SK-N-SH (cell line): Measurements from ENCODE around the gene IGFL1. TPM values are rescaled to one million over a fixed set of nuclear protein-coding genes. Genes with fewer than 3 reads are reported as not detected.
A peak's percentile ranks its signal among the peaks of the same experiment; 100 is the strongest.

ENCODE experiments used
- CTCF ChIA-PET: fragments of 300-600, 350-600 bp; formaldehyde crosslinking; extraction: SDS; loops from one replicate; lab custom pipeline; 2021; lab: Yijun Ruan, JAX
- POLR2A ChIA-PET: fragments of 350-600 bp; sonication (Branson Sonifier 250); formaldehyde crosslinking; extraction: SDS; loops from one replicate; lab custom pipeline; 2020; ENCODE audit warnings: antibody characterized with exemption, inconsistent platforms; lab: Yijun Ruan, JAX
- DNase-seq: peaks from one replicate; pipeline ENCODE4 v3.0.0; 2012
- H2AFZ ChIP-seq: fragments of 200-600 bp; sonication (generic); 2 replicates; pipeline ENCODE4 v1.8.1; 2016; ENCODE audit warnings: antibody characterized with exemption, mild to moderate bottlenecking, low read depth
- H3F3A ChIP-seq: fragments of 200-600 bp; sonication (generic); replicated peaks from 2 replicates; pipeline ENCODE3; 2016; ENCODE audit warnings: antibody characterized with exemption, mild to moderate bottlenecking; ENCODE audit not compliant: insufficient read depth
- H3K27ac ChIP-seq, 2 experiments: fragments of 200-500 bp in 1 of 2; fragments of 200-600 bp in 1 of 2; sonication (Bioruptor generic) in 1 of 2; sonication (generic), shearing (Covaris generic) in 1 of 2; 2 replicates each; pipeline versions ENCODE4 v1.5.1 to v1.6.1; 2014 to 2016; ENCODE audit warnings: low read depth in 2 of 2, inconsistent platforms in 1 of 2, low read length in 1 of 2, mild to moderate bottlenecking in 1 of 2, mixed read lengths in 1 of 2
- H3K27me3 ChIP-seq: fragments of 200-600 bp; sonication (generic), shearing (Covaris generic); 2 replicates; pipeline ENCODE4 v1.6.1; 2016; ENCODE audit warnings: mixed run types; ENCODE audit not compliant: insufficient read depth
- H3K36me3 ChIP-seq, 2 experiments: fragments of 200-500 bp in 1 of 2; fragments of 200-600 bp in 1 of 2; sonication (Bioruptor generic) in 1 of 2; sonication (generic) in 1 of 2; replicated peaks in 1 of 2; 2 replicates each; pipeline versions ENCODE3 to v1.5.1; 2014 to 2016; ENCODE audit warnings: low read length in 1 of 2, mild to moderate bottlenecking in 1 of 2; ENCODE audit not compliant: insufficient read depth in 2 of 2, control insufficient read depth in 1 of 2
- H3K4me1 ChIP-seq, 2 experiments: fragments of 200-500 bp in 1 of 2; fragments of 200-600 bp in 1 of 2; sonication (Bioruptor generic) in 1 of 2; sonication (generic), shearing (Covaris generic) in 1 of 2; 2 replicates each; pipeline versions ENCODE4 v1.5.1 to v1.6.1; 2014 to 2016; ENCODE audit warnings: low read depth in 1 of 2, low read length in 1 of 2, mixed run types in 1 of 2; ENCODE audit not compliant: insufficient read depth in 2 of 2, control insufficient read depth in 1 of 2
- H3K4me2 ChIP-seq: fragments of 200-600 bp; sonication (generic), shearing (Covaris generic); 2 replicates; pipeline ENCODE4 v1.6.1; 2017; ENCODE audit warnings: mixed run types
- H3K4me3 ChIP-seq, 2 experiments: fragments of 200-500 bp in 1 of 2; fragments of 200-600 bp in 1 of 2; sonication (Bioruptor generic) in 1 of 2; sonication (generic), shearing (Covaris generic) in 1 of 2; 2 replicates each; pipeline versions ENCODE4 v1.5.1 to v1.8.1; 2014 to 2016; ENCODE audit warnings: low read depth in 2 of 2, inconsistent platforms in 1 of 2, low read length in 1 of 2, mild to moderate bottlenecking in 1 of 2, mixed read lengths in 1 of 2, moderate library complexity in 1 of 2
- H3K79me2 ChIP-seq: fragments of 200-600 bp; sonication (generic); 2 replicates; pipeline ENCODE4 v1.8.1; 2017; ENCODE audit warnings: mild to moderate bottlenecking; ENCODE audit not compliant: insufficient read depth
- H3K9ac ChIP-seq: fragments of 200-600 bp; sonication (generic); 2 replicates; pipeline ENCODE4 v1.6.1; 2017; ENCODE audit warnings: mixed run types
- H3K9me2 ChIP-seq: fragments of 200-600 bp; sonication (generic); 2 replicates; pipeline ENCODE4 v1.6.1; 2017; ENCODE audit warnings: mixed run types
- H3K9me3 ChIP-seq: fragments of 200-600 bp; sonication (generic); 2 replicates; pipeline ENCODE4 v1.6.1; 2017; ENCODE audit warnings: mixed run types, mild to moderate bottlenecking, moderate library complexity
- H4K20me1 ChIP-seq: fragments of 200-600 bp; sonication (generic); 2 replicates; pipeline ENCODE4 v1.6.1; 2017; ENCODE audit warnings: mild to moderate bottlenecking, mixed run types; ENCODE audit not compliant: insufficient read depth
- CTCF ChIP-seq: fragments of 200-600 bp; sonication (generic); IDR thresholded peaks from 2 replicates; pipeline ENCODE4 v1.6.1; 2017; ENCODE audit warnings: antibody characterized with exemption, mild to moderate bottlenecking, moderate library complexity
- ELF1 ChIP-seq: IDR thresholded peaks from 2 replicates; pipeline ENCODE4 v1.4.0; 2012
- FOSL2 ChIP-seq: IDR thresholded peaks from 2 replicates; pipeline ENCODE4 v1.4.0; 2012; ENCODE audit warnings: low read depth, mild to moderate bottlenecking, moderate library complexity, borderline replicate concordance
- FOXJ3 ChIP-seq: sonication (generic); formaldehyde crosslinking; IDR thresholded peaks from 2 replicates; pipeline ENCODE4 v1.5.1; 2020; ENCODE audit warnings: mild to moderate bottlenecking, missing genetic modification reagents
- FOXM1 ChIP-seq: IDR thresholded peaks from 2 replicates; pipeline ENCODE4 v1.4.0; 2012; ENCODE audit warnings: low read depth, mild to moderate bottlenecking
- GABPA ChIP-seq: IDR thresholded peaks from 2 replicates; pipeline ENCODE4 v1.4.0; 2012; ENCODE audit warnings: low read depth, mild to moderate bottlenecking
- IRF3 ChIP-seq: fragments of 150-350 bp; IDR thresholded peaks from 2 replicates; pipeline ENCODE4 v1.6.1; 2016; ENCODE audit warnings: mild to moderate bottlenecking, low read depth, low read length
- MEF2A ChIP-seq: IDR thresholded peaks from 2 replicates; pipeline ENCODE4 v1.4.0; 2012; ENCODE audit warnings: low read depth, borderline replicate concordance
- NRF1 ChIP-seq: IDR thresholded peaks from 2 replicates; pipeline ENCODE4 v1.6.1; 2012; ENCODE audit warnings: low read depth, mild to moderate bottlenecking, low read length
- PBX3 ChIP-seq: IDR thresholded peaks from 2 replicates; pipeline ENCODE4; 2012
- POLR2AphosphoS5 ChIP-seq: IDR thresholded peaks from 2 replicates; pipeline ENCODE4 v1.6.1; 2012; ENCODE audit warnings: low read depth, low read length
- REST ChIP-seq: IDR thresholded peaks from 2 replicates; pipeline ENCODE4 v1.6.1; 2012; ENCODE audit warnings: mild to moderate bottlenecking, low read depth, low read length, moderate library complexity
- RXRA ChIP-seq: IDR thresholded peaks from 2 replicates; pipeline ENCODE4 v1.4.0; 2012; ENCODE audit warnings: low read depth, mild to moderate bottlenecking, borderline replicate concordance
- TCF12 ChIP-seq: IDR thresholded peaks from 2 replicates; pipeline ENCODE4 v1.4.0; 2012
- USF1 ChIP-seq: IDR thresholded peaks from 2 replicates; pipeline ENCODE4 v1.4.0; 2012; ENCODE audit warnings: low read depth, borderline replicate concordance
- WGBS: methylation state at CpG from one replicate; pipeline ENCODE4 v1.1.6; 2017; ENCODE audit warnings: low lambda C conversion rate; 5-methylcytosine and 5-hydroxymethylcytosine counted together
- polyA plus RNA-seq, 3 experiments: library from polyadenylated mRNA; depleted of rRNA; stranded (reverse); fragments of >200 nt; gene quantifications; 2 replicates each; pipeline ENCODE4 v1.2.3, GENCODE V29; 2012

IGFL1 gene
- polyA plus RNA-seq, 1 of the 3 experiments (the other 2 are of a cell fraction), result not detected

GRCh38 chr19:46193678-46194077, 35.9 kb upstream of the IGFL1 start:
- no peak overlapping the region for H3K9ac ChIP-seq
- H3K4me1 ChIP-seq, result 0 out of 4 replicates have a peak, but pooled peaks cover 0 to 2% of the 10 kb centered on the region in 2 experiments
- DNase-seq, result no peak
- TF ChIP-seq USF1 (no peak), RXRA (no peak), REST (peak; percentile 60; the same call in 1 of the 2 replicates), TCF12 (no peak), FOXJ3 (CRISPR knock-in tag) (no peak), GABPA (no peak)
- H3K27me3 ChIP-seq, result no peaks in the 10 kb centered on the region; the same call in 1 of the 2 replicates
- no peak overlapping the region for H2AFZ ChIP-seq
- H3K9me3 ChIP-seq, result no peaks in the 10 kb centered on the region
- no peaks in the 10 kb centered on the region for H3K79me2 ChIP-seq
- no peaks in the 10 kb centered on the region for H4K20me1 ChIP-seq
- H3K9me2 ChIP-seq, result no peaks in the 10 kb centered on the region
- 35% methylated on average over 4 of the region's 4 CpGs for WGBS
- H3K4me2 ChIP-seq, result peak overlapping the region; percentile 48
- POLR2A ChIA-PET, result no interaction called here
- H3K27ac ChIP-seq, result no peak overlapping the region
- CTCF ChIA-PET, result interaction anchor here (0.6 to 3.0 kb wide), 5 partner anchors 71 to 165 kb away, joined by 3 to 16 read pairs (median 4); no protein-coding TSS in a partner anchor
- H3K4me3 ChIP-seq, result no peak overlapping the region
- H3K36me3 ChIP-seq, result no peaks in the 10 kb centered on the region
- peaks cover 9% of the 10 kb centered on the region for H3F3A ChIP-seq

- Histone ChIP-seq H3K9me3 (no peaks in the 10 kb centered on the region), H3K36me3 (no peaks in the 10 kb centered on the region), H2AFZ (no peak overlapping the region), H3K9ac (no peak overlapping the region), H3F3A (peaks cover 11% of the 10 kb centered on the region), H3K9me2 (no peaks in the 10 kb centered on the region), H4K20me1 (no peaks in the 10 kb centered on the region), H3K27ac (no peak overlapping the region), H3K79me2 (no peaks in the 10 kb centered on the region), H3K4me3 (no peak overlapping the region), H3K4me1 (0 out of 4 replicates have a peak, but pooled peaks cover 0 to 6% of the 10 kb centered on the region in 2 experiments), H3K27me3 (no peaks in the 10 kb centered on the region; the same call in 1 of the 2 replicates), H3K4me2 (no peak overlapping the region)
- POLR2A ChIA-PET, result no interaction called here
- no peak for DNase-seq
- CTCF ChIA-PET, result interaction anchor here (1.9 to 3.0 kb wide), 2 partner anchors 117 to 166 kb away, joined by 10 to 16 read pairs; no protein-coding TSS in a partner anchor
- whole genome bisulfite sequencing, result 66% methylated on average over 3 of the region's 3 CpGs
- no peak for TF ChIP-seq PBX3
- no peak for TF ChIP-seq FOXJ3 (CRISPR knock-in tag)
- no peak for TF ChIP-seq REST
- TF ChIP-seq FOXM1, result no peak
- no peak for TF ChIP-seq MEF2A
- TF ChIP-seq POLR2AphosphoS5, result no peak
- TF ChIP-seq GABPA, result no peak
- TF ChIP-seq FOSL2, result no peak
- TF ChIP-seq IRF3, result no peak
- no peak for TF ChIP-seq CTCF
- TF ChIP-seq NRF1, result no peak
- no peak for TF ChIP-seq ELF1
Measured at GRCh38 chr19:46195104-46195503, 34.4 kb upstream of the IGFL1 start.
